ENCODE data around the gene CAMSAP2.

DNA sequence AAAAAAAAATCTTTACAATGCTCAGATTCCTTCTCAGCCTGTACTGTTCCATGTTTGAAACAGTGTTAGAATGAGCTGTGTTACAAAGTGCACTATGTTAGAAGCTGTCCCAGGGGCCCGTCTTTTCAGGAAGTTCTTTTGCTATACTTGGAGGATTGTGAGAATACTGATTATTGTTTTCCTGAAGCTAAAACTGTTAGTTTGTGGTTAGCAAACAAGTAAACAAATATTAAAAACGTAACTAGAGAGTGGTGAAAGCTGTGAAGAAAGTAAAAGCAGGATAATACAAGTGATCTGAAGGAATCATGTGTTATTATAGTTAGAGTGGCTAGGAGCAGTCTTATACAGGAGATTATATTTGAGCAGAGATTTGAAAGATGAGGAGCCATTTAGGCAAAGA, 35.6 kb downstream of the CAMSAP2 start:
- TF ChIP-seq, protein P1, sequence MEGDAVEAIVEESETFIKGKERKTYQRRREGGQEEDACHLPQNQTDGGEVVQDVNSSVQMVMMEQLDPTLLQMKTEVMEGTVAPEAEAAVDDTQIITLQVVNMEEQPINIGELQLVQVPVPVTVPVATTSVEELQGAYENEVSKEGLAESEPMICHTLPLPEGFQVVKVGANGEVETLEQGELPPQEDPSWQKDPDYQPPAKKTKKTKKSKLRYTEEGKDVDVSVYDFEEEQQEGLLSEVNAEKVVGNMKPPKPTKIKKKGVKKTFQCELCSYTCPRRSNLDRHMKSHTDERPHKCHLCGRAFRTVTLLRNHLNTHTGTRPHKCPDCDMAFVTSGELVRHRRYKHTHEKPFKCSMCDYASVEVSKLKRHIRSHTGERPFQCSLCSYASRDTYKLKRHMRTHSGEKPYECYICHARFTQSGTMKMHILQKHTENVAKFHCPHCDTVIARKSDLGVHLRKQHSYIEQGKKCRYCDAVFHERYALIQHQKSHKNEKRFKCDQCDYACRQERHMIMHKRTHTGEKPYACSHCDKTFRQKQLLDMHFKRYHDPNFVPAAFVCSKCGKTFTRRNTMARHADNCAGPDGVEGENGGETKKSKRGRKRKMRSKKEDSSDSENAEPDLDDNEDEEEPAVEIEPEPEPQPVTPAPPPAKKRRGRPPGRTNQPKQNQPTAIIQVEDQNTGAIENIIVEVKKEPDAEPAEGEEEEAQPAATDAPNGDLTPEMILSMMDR (IDR thresholded peaks at IDR 0.05; ENCODE audit: insufficient read depth, low read depth, low read length) = no peak
- TF ChIP-seq EZH2 (IDR thresholded peaks at IDR 0.05; ENCODE audit: insufficient read depth, low read length) = no peak
